Kasumi-1 (cell line): Measurements from ENCODE around the gene ZNF316.
A peak's percentile ranks its signal among the peaks of the same experiment; 100 is the strongest.
"Not testable (repeated sequence)": the region's sequence is repeated elsewhere in the genome, so short reads cannot be mapped to it uniquely, and the experiment has no call there.

Source experiments
- DNase-seq, 2 experiments: peaks; one replicate each; lab custom pipeline; 2025; lab: John Stamatoyannopoulos, UW

The ZNF316 gene

DNA sequence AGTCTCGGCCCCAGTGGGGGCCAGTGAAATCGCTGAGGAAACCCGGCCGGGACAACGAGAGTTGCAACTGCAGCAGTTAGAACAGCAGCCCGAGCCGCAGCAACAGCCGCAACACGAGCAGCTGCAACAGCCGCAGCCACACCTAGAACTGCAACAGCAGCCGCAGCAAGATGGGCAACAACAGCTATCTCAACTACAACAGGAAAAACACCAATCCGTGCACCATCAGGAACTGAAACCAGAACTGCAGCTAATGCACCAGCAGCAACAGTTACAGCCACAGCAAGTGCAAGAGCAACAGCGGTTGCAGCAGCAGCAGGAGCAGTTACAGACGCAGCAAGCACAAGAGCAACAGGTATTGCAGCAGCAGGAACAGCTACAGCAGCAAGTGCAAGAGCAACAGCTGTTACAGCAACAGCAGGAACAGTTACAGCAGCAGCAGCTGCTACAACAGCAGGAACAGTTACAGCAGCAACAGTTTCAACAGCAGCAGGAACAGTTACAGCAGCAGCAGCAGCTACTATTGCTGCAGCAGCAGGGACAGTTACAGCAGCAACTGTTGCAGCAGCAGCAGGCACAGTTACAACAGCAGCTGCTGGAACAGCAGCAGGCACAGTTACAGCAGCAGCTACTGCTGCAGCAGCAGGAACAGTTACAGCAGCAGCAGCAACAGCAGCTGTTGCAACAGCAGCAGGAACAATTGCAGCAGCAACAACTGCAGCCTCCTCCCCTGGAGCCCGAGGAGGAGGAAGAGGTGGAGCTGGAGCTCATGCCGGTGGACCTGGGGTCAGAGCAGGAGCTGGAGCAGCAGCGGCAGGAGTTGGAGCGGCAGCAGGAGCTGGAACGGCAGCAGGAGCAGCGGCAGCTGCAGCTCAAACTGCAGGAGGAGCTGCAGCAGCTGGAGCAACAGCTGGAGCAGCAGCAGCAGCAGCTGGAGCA lies 15.7 kb upstream of the ZNF316 start:
- DNase-seq: no peak

DNA sequence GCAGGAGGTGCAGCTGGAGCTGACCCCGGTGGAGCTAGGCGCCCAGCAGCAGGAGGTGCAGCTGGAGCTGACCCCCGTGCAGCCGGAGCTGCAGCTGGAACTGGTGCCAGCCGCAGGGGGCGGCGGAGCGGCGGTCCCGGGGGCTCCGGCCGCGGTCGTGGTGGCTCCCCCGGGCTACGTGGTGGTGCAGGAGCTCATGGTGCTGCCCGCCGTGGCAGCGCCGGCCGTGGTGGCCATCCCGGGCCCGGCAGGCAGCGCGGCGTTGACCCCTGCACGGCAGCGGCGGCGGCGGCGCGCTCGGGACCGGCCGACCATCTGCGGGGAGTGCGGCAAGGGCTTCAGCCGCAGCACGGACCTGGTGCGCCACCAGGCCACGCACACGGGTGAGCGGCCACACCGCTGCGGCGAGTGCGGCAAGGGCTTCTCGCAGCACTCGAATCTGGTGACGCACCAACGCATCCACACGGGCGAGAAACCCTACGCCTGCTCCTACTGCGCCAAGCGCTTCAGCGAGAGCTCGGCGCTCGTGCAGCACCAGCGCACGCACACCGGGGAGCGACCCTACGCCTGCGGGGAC lies 14.9 kb upstream of the ZNF316 start:
- DNase-seq: no peak

- no peak for DNase-seq
Observed at GRCh38 chr7:6623589-6624245, 13.4 kb upstream of the ZNF316 start.

- DNase-seq: no peak
Observed at GRCh38 chr7:6624246-6624611, 12.9 kb upstream of the ZNF316 start.

- no peak for DNase-seq
Observed at GRCh38 chr7:6628045-6628444, 9.1 kb upstream of the ZNF316 start.

DNA sequence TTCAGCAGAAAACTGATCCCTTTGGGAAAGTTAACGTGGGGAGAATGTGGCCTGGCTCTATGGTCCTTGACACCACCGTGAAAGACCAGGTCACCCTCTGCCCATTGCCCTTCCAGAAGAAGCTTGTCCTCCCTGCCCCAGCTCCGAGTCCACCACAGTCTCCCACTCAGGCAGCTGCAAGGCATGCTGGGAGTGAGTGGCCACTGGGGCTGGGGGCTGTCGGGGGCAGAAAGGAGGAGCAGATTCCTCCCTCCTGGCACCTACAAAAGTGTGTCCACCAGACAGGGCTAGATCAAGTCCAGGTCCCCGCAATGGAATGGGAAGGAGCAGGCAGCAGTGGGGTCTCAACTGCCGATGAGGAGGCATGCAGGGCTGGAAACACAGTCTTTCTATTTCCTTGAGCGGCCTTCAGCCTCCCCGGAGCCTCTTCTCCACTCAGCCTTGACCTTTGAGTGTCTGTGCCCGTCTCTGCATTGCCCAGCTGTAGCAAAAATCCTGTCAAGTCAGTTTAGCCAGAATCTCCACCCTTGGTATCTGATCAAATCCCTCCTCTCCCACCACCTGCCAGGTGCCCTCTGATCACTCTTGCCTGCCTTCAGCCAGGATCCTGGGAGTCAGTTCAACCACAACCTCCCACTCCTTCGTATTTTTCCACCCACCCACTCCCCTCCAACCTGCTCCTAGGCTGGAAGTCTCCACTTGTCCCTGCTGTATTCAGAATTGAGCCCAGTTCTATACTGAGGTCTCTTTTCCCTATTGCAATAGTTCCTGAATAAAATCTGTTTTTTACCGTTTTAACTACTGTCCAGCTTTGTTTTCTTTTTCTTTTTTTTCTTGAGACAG lies 6.9 kb upstream of the ZNF316 start:
- no peak for DNase-seq

DNA sequence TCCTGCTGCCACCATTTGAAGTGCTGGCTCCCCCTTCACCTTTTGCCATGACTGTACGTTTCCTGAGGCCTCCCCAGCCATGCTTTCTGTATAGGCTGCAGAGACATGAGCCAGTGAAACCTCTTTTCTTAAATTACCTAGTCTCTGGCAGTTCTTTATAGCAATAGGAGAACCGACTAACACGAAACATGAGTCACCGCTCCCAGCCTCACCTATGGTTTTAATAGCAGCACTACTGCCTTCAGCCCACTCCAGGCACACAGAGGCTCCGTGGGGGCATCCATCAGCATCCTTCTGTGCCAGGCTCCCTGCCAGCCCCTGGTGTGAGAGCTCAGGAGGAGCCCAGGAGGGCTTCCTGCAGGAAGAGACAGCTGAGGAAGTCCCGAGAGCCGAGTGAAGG lies 5.5 kb upstream of the ZNF316 start:
- DNase-seq: no peak

- DNase-seq: no peak
Observed at GRCh38 chr7:6634021-6634420, 3.1 kb upstream of the ZNF316 start.

DNA sequence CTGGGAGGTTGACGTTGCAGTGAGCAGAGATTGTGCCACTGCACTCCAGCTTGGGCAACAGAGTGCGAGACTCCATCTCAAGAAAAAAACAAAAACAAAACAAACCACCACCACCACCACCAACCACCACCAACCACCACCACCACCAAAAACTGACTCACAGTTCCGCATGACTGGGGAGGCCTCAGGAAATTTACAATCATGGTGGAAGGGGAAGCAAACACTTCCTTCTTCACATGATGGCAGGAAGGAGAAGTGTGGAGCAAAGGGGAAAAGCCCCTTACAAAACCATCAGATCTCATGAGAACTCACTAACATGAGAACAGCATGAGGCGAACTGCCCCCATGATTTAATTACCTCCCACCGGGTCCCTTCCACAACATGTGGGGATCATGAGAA lies 2.1 kb upstream of the ZNF316 start:
- not testable (repeated sequence) for DNase-seq

GRCh38 chr7:6637544-6638229 lies 569 bp downstream of the ZNF316 start:
- DNase-seq: peak in 1 of 2 experiments; percentile 27

DNA sequence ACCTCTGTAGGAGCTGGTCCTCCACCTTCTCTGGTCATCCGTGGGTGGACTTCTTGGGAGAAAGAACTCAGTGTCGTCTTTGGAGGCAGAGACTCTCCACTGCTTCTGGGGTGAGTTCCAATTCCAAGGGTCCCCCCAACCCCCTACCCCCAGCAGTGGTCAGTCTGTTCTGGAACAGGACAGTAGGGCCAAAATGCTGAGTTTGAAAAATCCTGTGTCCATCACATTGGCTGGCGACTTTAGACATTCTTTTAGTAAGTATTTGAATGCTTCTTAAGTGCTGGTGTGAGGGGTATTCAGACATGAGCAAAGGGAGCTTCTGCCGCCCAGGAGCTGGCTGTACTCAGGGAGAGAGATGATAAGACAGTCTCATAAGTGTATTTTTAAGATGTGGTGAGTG lies 1.9 kb downstream of the ZNF316 start:
- DNase-seq: no peak

DNA sequence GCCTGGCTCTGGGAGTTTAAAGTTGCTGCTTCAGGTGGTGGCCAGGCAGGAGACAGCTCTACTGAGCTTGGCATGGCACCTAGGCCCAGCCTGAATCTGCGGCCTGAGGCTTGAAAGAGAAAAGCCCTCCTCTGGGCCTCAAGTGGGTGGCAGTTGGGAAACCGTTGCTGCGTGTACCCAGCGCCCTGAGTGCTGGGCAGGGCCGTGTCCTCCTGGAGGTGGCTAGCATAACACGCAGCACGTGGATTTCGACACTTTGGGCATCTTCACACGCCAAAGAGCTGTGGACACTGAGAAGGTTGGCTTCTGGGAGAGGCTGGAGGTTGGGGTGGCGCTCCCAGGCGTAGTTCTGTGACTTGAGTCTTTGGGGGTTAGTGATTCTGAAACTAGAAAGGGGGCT lies 2.5 kb downstream of the ZNF316 start:
- DNase-seq: no peak

- peak in 1 of 2 experiments; percentile 28 for DNase-seq
Observed at GRCh38 chr7:6640246-6640721, 3.2 kb downstream of the ZNF316 start.

DNA sequence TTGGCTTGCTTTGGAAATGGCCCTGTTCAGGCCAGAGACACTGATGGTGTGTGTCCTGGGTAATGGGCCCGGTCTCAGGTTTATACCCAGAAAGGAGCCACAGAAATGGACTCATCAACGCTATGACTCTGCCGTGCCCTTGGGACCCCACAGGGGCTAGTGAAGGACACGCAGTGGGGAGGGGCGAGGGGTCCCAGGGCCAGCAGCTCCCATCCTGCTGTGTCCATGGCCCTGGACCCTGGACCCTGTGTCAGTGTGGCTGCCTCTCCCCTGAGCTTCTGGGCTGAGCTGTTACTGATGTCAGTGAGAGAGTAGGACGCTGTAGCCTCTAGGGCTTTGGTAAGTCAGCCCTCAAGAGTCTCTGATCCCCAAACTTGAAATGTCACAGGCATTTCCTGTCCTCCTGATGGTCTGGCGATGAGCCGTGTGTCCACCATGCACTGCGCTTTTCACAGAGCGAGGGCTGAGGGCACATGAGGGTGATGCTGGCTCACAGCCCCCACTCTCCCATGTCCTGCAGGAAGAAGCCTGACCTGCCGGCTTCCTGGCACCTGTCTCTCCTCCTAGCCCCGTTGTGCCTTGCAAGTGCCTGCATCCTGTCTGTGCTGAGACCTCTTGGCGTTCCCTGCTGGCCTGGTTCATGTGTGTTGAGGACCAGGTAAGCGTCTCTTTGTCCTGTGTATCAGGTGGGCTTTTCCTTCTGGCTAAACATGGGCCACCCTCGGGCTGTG lies 4.4 kb downstream of the ZNF316 start:
- DNase-seq: no peak

- no peak for DNase-seq
Observed at GRCh38 chr7:6642239-6642839, 5.2 kb downstream of the ZNF316 start.

DNA sequence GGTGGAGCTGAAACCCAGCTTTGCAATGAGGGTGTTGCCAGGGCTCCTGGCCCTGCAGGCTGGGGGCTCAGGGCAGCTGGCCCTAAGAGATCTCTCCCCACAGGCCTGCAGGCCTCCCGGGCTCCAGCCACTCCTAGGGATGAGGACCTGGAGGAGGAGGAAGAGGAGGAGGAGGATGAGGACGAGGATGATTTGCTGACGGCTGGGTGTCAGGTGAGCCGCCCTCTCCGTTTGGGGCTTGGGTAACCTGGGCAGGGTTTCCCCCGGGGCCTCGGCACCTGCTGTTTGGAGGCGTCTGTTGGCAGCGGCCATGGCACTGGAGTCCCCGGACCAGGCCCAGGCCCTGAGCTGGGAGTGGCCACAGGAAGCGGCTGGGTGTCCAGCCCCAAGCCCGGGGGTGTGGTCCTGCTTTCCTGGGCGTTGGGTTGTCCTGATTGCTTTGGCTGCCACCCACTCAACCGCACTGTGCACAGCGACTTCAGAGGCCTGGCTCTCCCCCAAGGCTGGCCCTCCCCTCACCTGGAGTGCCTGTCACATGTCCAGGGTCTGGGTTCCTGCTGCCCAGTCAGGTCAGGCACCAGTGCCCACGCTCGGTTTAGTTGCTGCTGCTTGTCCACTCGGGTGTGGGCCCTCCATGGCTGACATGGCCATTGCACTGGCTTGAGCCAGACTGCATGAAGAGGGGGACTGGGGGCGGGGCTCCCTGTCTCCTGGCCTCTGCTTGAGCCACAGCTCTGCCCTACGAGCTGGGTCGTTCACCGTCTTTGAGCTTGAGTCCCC lies 5.9 kb downstream of the ZNF316 start:
- no peak for DNase-seq

DNA sequence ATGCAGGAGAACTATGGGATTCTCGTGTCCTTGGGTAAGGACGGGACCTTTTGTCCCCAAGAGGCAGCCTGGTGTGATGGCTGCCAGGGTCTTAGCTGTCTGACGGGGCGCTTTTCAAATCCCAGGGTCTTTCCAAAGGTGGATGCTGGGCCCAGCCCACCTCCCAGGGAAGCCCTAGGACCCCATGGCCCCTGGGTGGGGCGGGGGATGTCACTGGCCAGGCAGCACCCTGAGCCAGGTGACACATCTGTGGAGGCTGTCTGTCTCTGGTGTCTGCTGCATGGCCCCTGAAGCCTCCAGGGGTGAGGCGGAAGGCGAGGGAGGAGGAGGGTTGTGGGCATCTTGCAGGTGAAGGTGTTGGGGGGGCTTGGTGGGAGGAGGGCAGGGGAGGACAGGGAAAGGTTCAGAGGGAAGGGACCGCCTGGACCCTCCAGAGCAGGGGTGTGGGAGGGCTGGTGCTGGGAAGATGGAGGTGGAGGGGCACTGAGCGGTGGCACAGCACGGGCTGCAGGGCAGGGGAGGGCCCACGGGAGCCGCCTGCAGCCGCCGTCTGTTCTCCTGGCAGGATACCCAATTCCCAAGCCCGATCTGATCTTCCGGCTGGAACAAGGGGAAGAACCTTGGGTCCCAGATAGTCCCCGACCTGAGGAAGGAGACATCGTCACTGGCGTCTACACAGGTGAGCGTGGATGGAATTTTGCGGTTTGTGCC lies 7.0 kb downstream of the ZNF316 start:
- DNase-seq: no peak

DNA sequence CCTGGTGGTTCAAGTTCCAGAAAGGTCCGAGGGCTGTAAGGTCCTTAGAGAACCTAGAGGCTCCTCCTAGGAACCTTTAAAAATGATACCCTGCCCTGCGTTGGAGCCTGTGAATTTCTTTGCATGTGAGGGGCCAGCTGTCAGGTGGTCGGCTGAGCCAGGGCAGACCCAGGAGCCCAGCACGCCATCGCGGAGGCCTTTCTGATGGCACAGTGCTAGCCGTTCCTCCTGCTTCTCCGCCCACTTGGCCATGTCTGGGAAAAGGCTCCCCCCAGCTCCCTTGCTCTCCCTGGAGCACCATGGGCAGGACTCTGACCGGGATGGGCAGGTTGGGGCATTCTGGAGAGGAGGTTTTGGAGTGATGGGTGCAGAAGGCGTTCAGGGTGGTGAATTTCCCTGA lies 7.6 kb downstream of the ZNF316 start:
- DNase-seq: no peak

GRCh38 chr7:6646465-6646864 lies 9.3 kb downstream of the ZNF316 start:
- no peak for DNase-seq
